AG04450 (cell line): ENCODE measurements around the gene GGNBP2. TPM values are rescaled to one million over a fixed set of nuclear protein-coding genes. Genes with fewer than 3 reads are reported as not detected.

ENCODE experiments used
- CTCF ChIA-PET: fragments of 300-600, 350-600 bp; formaldehyde crosslinking; extraction: SDS; loops from one replicate; lab custom pipeline; 2022; ENCODE audit warnings: antibody characterized with exemption, inconsistent platforms; lab: Charles Lee
- POLR2A ChIA-PET: fragments of 350-600 bp; formaldehyde crosslinking; extraction: SDS; loops from one replicate; lab custom pipeline; 2021; ENCODE audit warnings: antibody characterized with exemption, inconsistent platforms; lab: Yijun Ruan, JAX
- DNase-seq: peaks from one replicate; pipeline ENCODE4 v3.0.0-alpha.2; 2011; ENCODE audit warnings: low read depth, low spot score
- H3K27ac ChIP-seq: one replicate; pipeline ENCODE4 v1.5.1; 2012; ENCODE audit warnings: low read depth, low read length, control low read depth
- H3K27me3 ChIP-seq: one replicate; pipeline ENCODE4 v1.6.0; 2012; ENCODE audit warnings: low read length; ENCODE audit not compliant: control insufficient read depth, insufficient read depth
- H3K4me3 ChIP-seq: 2 replicates; pipeline ENCODE4 v1.5.1; 2011; ENCODE audit warnings: mild to moderate bottlenecking, low read depth, low read length, control low read depth
- H3K9me3 ChIP-seq: 2 replicates; pipeline ENCODE4 v1.5.1; 2012; ENCODE audit warnings: low read length; ENCODE audit not compliant: control insufficient read depth, insufficient read depth
- polyA plus RNA-seq: library from polyadenylated mRNA; depleted of rRNA; stranded (reverse); fragments of >200 nt; gene quantifications from 2 replicates; pipeline ENCODE4 v1.2.3, GENCODE V29; 2011
- TF ChIP-seq, protein P1 (sequence below): IDR thresholded peaks from 2 replicates; pipeline ENCODE4 v1.5.1; 2011; ENCODE audit warnings: low read depth, low read length, control low read depth, inconsistent platforms

Gene GGNBP2
- polyA plus RNA-seq, 1 experiment = 87.6 TPM

DNA sequence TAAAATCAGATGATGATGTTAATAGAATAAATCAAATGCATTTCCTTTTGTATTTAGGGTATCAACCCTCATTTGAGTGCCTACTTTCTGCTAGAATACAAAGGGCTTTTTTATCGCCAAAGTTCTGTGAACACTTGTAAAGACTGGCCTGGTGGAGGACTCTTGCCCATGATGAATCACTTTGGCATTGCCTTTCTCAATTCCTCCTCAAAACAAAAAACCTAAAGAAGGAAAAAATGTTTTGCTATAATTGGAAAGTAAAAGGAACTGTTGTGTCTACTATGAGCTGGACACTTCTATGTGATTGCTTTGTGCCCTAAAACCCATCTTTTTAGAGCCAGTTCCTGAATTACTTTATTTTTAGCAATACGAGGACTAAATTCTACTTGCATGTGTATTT, 34.0 kb downstream of the GGNBP2 start:
- no peak overlapping the region for H3K27ac ChIP-seq
- DNase-seq = no peak
- H3K4me3 ChIP-seq = no peak overlapping the region
- POLR2A ChIA-PET = no interaction called here
- no peaks in the 10 kb centered on the region for H3K9me3 ChIP-seq
- TF ChIP-seq, protein P1, sequence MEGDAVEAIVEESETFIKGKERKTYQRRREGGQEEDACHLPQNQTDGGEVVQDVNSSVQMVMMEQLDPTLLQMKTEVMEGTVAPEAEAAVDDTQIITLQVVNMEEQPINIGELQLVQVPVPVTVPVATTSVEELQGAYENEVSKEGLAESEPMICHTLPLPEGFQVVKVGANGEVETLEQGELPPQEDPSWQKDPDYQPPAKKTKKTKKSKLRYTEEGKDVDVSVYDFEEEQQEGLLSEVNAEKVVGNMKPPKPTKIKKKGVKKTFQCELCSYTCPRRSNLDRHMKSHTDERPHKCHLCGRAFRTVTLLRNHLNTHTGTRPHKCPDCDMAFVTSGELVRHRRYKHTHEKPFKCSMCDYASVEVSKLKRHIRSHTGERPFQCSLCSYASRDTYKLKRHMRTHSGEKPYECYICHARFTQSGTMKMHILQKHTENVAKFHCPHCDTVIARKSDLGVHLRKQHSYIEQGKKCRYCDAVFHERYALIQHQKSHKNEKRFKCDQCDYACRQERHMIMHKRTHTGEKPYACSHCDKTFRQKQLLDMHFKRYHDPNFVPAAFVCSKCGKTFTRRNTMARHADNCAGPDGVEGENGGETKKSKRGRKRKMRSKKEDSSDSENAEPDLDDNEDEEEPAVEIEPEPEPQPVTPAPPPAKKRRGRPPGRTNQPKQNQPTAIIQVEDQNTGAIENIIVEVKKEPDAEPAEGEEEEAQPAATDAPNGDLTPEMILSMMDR = no peak
- H3K27me3 ChIP-seq = no peaks in the 10 kb centered on the region
- CTCF ChIA-PET = no interaction called here

- Histone ChIP-seq H3K27me3 (no peaks in the 10 kb centered on the region), H3K4me3 (no peak overlapping the region), H3K27ac (no peak overlapping the region), H3K9me3 (no peaks in the 10 kb centered on the region)
- ChIA-PET CTCF (interaction anchor here (1.6 kb wide), 1 partner anchor 656 kb away, joined by 4 read pairs; no protein-coding TSS in a partner anchor), POLR2A (no interaction called here)
- TF ChIP-seq, protein P1 = no peak
- no peak for DNase-seq
Measured at GRCh38 chr17:36583787-36584186, 39.1 kb downstream of the GGNBP2 start.

GRCh38 chr17:36586138-36586537, 41.4 kb downstream of the GGNBP2 start:
- DNase-seq = no peak
- POLR2A ChIA-PET = no interaction called here
- no peaks in the 10 kb centered on the region for H3K27me3 ChIP-seq
- no peak overlapping the region for H3K27ac ChIP-seq
- CTCF ChIA-PET = interaction anchor here (0.6 kb wide), 1 partner anchor 20 kb away, joined by 3 read pairs; no protein-coding TSS in a partner anchor
- H3K9me3 ChIP-seq = no peaks in the 10 kb centered on the region
- TF ChIP-seq, protein P1 = no peak
- no peak overlapping the region for H3K4me3 ChIP-seq

- no peak for DNase-seq
- TF ChIP-seq, protein P1 = no peak
- CTCF ChIA-PET = interaction anchor here (0.7 kb wide), 1 partner anchor 13 kb away, joined by 8 read pairs; no protein-coding TSS in a partner anchor
- no peak overlapping the region for H3K27ac ChIP-seq
- no peak overlapping the region for H3K4me3 ChIP-seq
- H3K9me3 ChIP-seq = no peaks in the 10 kb centered on the region
- H3K27me3 ChIP-seq = no peaks in the 10 kb centered on the region
- POLR2A ChIA-PET = interaction anchor here (0.6 kb wide), 1 partner anchor 11 kb away, joined by 3 read pairs; the partner anchor contains the start of gene MRM1
Measured at GRCh38 chr17:36590082-36590481, 45.4 kb downstream of the GGNBP2 start.

DNA sequence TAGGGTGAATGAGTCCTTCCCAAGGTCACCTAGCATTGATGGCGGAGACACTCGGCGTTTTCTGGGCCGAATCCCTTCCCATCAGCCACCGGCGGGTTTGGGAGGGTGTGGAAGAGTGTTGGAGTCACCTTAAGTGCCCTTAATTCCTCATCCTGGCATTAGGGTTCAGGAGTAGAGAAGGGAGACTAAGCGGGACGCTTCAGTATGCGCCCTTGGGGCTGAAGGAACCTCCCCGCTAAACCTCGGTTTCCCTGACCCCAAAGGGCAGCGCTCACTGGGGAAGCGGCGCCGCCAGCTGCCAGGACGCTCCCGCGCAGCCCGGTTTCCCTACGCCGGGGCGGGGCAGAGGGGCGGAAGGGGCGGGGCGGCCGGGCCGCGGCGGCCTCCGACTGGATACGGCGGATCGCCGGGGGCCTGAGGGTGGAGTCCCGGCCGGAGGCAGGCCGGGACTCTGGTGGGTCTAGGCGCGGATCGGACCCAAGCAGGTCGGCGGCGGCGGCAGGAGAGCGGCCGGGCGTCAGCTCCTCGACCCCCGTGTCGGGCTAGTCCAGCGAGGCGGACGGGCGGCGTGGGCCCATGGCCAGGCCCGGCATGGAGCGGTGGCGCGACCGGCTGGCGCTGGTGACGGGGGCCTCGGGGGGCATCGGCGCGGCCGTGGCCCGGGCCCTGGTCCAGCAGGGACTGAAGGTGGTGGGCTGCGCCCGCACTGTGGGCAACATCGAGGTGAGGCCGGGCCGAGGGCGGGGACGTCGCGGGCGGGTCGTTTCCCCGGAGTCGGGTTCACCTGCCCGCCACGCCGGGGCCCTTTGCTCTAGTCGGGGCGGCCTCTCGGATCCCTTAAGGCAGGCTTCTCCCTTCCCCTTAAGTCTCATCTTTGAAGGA, 47.0 kb downstream of the GGNBP2 start, which contains the start of gene DHRS11:
Gene DHRS11, plus strand, starts transcription at position 446 of the 882 bp plus-strand sequence. Its CDS starts 131 bp downstream, at position 577.
- no peaks in the 10 kb centered on the region for H3K9me3 ChIP-seq
- TF ChIP-seq, protein P1 = 0 out of 2 replicates have a peak, but pooled peaks have one; percentile 8
- no peaks in the 10 kb centered on the region for H3K27me3 ChIP-seq
- ChIA-PET POLR2A (interaction anchor here (2.9 kb wide), 1 partner anchor 10 kb away, joined by 15 read pairs; the partner anchor contains the start of gene MRM1), CTCF (interaction anchor here (1.0 to 3.3 kb wide), 2 partner anchors 10 to 11 kb away, joined by 3 to 25 read pairs; partner anchors contain the start of gene MRM1)
- H3K4me3 ChIP-seq = peak within 1 kb of the TSS; percentile 68
- DNase-seq = peak; percentile 26
- peak within 1 kb of the TSS; percentile 52 for H3K27ac ChIP-seq
